C4-2B (cell line): Measurements from ENCODE around the gene UPF2.

Experiments used
- CTCF ChIP-seq: fragments of 450-650 bp; conservative IDR thresholded peaks from 2 replicates; pipeline ENCODE4 v1.5.1; 2017; ENCODE audit warnings: mild to moderate bottlenecking
- ZFX ChIP-seq: fragments of 450-650 bp; IDR thresholded peaks from 2 replicates; pipeline ENCODE4 v1.6.1; 2017

- TF ChIP-seq CTCF (no peak), ZFX (no peak)
Measured at GRCh38 chr10:11881477-11882417, 160.9 kb downstream of the UPF2 start.
